Hindlimb muscle (tissue), 1 donor: ENCODE data around the gene NLRP11. TPM values are rescaled to one million over a fixed set of nuclear protein-coding genes. Genes with fewer than 3 reads are reported as not detected.

Source experiments
- DNase-seq: peaks from one replicate; pipeline ENCODE4 v3.0.0-alpha.2; 2013
- polyA plus RNA-seq: library from polyadenylated mRNA; unstranded; fragments of 120-200 nt; gene quantifications from one replicate; pipeline ENCODE4 v1.2.1, GENCODE V29; 2013; ENCODE audit not compliant: insufficient read length

The NLRP11 gene
- polyA plus RNA-seq = not detected

DNA sequence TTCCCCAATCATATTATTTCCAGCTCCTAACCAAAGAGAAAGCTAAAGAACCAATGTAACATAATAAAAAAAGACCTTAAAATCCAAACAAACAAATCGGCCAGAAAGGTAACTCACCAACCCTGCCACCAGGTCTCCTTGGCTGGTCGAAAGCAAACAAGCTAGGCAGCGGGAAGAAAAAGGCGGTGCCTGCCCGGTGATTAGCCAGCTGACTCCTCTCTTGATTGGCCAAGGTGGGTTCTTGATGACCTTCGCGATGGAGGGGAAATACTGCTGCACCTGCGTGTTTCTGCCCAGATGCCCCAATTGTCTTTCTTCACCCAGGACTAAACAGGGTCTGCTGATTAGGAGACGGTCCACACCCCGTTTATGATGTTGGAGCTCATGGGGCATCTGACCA lies at the start of gene NLRP11:
Gene NLRP11, minus strand, starts transcription at position 154 of the 400 bp plus-strand sequence. CDS start 13,825 bp downstream, outside the sequence.
- DNase-seq = no peak

DNA sequence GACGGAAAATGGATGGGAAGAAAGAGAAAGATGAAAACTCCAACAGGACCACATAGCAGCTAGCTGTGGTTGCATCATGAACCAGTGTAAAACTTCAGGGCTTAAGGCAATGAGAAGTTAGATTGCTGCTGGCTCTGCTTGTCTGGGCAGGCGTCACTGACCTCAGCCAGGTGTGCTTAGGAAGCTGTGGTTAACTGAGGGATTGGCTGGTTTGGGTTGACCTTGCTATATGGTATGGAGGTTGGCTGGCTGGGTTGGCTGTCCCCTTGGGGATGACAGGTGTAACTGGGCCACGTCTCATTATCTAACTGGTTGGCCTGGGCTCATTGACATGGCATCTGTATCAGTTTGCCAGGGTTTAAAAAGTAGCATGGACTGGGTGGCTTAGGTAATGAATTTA lies 45.4 kb upstream of the NLRP11 start:
- no peak for DNase-seq

DNA sequence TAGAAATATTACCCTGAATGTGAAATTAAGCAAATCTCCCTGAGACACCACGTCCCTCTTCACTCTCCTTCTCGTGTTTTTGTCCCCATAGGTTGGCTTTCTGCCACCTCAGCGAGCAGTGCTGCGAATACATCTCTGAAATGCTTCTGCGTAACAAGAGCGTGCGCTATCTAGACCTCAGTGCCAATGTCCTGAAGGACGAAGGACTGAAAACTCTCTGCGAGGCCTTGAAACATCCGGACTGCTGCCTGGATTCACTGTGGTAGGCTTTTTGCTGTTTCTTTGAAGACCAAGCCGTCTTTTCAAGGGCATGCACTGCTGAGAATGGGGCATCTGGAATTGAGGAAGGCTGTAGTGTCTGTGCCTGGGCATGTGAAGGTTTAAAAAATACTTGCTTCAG lies 38.9 kb upstream of the NLRP11 start:
- no peak for DNase-seq

DNA sequence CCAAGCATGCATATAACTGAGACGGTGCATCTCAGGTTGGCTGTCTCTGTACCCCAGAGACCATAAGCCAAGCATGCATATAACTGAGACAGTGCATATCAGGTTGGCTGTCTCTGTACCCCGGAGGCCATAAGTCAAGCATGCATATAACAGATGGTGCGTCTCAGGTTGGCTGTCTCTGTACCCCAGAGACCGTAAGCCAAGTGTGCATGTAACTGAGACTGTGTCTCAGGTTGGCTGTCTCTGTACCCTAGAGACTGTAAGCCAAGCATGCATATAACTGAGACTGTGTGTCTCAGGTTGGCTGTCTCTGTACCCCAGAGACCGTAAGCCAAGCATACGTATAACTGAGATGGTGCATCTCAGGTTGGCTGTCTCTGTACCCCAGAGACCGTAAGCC lies 35.3 kb upstream of the NLRP11 start:
- no peak for DNase-seq

DNA sequence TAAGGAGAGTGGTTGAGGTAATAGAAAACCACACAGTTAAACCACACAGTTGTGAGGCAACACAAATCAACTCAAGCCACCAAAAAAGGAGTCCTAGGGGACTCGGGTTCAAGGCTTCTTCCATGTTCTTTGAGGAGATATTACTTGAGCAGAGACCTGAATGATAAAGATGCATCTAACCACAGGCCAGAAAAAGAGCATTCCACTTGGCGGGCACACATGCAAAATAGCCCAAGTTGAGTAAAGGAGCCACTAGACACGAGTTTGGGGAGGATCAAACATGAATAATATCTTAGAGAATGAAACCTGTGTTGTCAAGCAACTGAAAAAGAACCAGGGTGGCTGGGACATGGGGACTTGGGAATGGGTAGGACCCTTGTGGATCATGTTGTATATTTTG lies 34.7 kb upstream of the NLRP11 start:
- DNase-seq = no peak

DNA sequence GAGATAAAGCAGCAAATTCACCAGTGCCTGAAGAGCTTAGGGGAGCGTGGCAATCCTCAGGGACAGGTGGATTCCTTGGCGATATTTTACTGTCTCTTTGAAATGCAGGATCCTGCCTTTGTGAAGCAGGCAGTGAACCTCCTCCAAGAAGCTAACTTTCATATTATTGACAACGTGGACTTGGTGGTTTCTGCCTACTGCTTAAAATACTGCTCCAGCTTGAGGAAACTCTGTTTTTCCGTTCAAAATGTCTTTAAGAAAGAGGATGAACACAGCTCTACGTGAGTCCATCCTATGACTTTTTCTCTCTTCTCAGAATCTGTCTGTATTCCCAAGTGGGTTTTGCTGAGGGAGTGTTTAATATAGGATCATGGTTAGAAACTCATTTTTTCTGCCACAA lies 27.2 kb upstream of the NLRP11 start:
- DNase-seq = no peak

DNA sequence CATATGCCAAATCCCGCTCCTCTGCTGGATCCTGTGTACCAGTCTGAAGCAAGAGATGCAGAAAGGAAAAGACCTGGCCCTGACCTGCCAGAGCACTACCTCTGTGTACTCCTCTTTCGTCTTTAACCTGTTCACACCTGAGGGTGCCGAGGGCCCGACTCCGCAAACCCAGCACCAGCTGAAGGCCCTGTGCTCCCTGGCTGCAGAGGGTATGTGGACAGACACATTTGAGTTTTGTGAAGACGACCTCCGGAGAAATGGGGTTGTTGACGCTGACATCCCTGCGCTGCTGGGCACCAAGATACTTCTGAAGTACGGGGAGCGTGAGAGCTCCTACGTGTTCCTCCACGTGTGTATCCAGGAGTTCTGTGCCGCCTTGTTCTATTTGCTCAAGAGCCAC lies 26.6 kb upstream of the NLRP11 start:
- DNase-seq = no peak

DNA sequence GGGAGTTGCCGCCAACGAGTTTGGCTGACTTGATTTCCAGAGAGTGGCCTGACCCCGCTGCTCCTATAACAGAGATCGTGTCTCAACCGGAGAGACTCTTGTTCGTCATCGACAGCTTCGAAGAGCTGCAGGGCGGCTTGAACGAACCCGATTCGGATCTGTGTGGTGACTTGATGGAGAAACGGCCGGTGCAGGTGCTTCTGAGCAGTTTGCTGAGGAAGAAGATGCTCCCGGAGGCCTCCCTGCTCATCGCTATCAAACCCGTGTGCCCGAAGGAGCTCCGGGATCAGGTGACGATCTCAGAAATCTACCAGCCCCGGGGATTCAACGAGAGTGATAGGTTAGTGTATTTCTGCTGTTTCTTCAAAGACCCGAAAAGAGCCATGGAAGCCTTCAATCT lies 26.2 kb upstream of the NLRP11 start:
- DNase-seq = no peak

DNA sequence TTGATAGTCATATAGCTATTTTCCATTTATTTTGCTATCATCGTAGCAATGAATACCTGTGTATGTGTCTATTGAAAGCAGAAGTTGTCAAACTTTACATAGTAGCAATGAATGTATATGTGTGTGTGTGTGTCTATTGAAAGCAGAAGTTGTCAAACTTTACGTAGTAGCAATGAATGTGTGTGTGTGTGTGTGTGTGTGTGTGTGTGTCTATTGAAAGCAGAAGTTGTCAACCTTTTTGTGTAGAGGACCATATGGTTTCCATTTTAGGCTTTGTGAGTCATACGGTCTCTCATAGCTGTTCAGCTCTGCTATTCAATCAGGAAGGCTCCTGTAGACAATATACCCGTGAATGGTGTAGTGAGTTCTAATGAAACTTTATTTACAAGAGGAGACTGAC lies 25.4 kb upstream of the NLRP11 start:
- no peak for DNase-seq

DNA sequence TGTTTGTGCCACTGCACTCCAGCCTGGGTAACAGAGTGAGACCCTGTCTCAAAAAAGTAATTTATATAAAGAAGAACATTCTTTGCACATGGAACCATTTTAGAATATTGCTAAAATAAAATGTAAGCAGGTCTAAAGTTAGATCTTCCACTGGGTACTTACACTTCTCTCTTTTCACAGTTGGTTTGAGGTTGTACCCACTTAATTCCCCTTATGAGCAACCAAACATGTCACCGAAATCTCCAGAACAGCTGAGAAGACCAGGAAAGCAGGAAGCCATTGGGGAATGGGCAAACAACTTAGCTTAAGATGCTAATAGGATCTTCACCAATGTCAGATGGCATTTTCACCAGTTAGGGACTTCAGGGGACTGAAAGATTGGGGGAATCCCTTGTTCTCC lies 23.4 kb upstream of the NLRP11 start:
- no peak for DNase-seq

DNA sequence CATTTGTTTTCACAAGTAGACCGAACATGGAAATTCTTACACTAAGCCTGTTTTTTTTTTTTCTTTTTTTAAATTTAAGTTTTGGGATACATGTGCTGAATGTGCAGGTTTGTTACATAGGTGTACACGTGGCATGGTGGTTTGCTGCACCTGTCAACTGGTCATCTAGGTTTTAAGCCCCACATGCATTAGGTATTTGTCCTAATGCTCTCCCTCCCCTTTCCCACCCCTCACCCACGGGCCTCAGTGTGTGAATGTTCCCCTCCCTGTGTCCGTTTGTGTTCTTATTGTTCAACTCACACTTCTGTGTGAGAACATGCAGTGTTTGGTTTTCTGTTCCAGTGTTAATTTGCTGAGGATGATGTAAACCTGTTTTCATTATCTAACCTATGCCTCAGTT lies 7.1 kb upstream of the NLRP11 start:
- DNase-seq = no peak

DNA sequence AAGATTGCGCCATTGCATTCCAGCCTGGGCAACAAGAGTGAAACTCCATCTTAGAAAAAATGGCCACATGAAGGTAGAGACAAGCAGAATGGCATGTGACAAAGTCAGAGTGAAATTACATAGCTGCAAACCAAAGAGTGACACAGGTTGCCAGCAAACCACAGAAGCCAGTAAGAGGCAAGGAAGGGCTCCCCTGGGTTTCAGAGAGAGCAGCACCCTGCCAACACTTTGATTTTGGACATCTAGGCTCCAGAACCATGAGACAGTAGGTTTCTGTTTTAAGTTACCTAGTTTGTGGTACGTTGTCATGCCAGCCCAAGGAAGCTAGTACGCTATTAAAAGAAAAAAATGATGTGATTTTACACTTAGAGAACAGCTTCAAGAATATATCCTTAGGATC lies 6.5 kb upstream of the NLRP11 start:
- DNase-seq = no peak

DNA sequence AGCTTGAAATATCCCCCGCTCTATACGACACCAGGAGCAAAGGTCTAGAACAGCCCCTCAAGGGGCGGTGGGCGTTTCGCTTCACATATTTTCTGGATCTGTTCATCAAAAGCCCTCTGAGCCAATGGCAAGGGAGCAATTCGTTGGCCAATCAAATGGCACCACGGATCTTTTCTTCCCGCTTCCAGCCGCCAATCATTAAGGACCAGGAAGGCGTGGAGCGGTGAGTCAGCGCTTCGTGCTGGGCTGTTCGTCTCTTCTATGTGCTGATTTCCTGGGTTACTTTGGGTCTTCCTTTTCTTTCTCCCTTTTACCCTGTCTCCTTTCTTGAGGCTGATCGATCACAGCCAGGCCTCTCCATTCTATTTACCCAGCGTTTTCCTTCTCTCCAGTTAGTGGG lies 4.5 kb upstream of the NLRP11 start, which contains the start of gene NLRP4:
Gene NLRP4, plus strand, starts transcription at position 201 of the 400 bp plus-strand sequence. CDS start 15,541 bp downstream, outside the sequence.
- no peak for DNase-seq

DNA sequence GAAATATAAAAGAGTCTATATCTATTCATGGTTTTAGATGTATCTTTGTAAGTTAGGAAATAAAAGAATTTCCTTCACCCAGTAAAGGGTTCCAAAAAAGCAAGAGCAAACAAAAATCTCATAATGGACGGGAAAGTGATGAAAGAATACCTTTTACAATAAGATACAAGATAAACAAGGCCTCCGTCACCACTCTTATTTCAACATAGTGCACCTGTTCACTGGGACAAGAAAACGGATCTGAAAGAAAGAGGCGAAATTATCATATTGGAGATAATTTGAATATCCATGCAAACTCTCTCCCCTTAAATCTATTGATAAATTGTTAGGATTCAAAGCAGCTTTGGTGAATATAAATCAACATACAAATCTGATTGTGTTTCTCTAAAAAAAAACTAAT lies 877 bp upstream of the NLRP11 start:
- DNase-seq = no peak

DNA sequence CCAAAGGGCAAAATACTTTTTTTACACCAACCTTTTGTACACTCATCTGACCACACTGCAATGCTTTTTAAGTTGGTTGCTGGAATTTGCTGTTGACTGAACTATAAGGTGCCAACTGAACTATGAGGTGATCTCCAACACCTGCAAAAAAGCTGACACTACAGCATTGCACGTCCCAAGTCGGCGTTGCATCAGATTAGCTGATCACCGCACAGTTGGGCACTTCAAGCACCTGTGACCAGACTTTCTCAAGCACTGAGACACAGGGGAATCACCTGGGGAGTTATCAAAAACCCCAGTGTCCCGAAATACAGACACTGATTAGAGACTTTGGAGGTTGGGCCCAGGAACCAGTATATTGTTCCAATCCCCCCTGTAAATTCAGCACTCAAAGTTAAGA lies 1.1 kb downstream of the NLRP11 start:
- no peak for DNase-seq

DNA sequence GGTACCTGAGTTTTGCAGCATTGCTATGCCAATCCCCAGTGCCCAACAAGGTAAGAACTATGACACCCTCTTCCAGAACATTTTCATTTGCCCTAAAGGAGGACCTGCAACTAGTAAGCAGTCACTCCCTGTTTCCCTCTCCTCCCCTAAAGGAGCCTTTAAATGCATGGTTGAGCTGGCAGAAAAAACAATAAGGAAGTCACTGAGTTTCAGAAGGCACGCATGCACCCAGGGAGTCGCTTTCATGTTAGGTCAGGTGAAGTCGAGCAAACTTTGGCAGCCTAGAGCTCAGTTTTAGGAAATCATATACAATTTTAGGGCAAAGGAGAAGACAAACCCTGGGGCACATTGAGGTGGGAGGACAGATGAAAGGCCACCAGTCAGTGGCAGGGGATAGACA lies 11.8 kb downstream of the NLRP11 start:
- no peak for DNase-seq

DNA sequence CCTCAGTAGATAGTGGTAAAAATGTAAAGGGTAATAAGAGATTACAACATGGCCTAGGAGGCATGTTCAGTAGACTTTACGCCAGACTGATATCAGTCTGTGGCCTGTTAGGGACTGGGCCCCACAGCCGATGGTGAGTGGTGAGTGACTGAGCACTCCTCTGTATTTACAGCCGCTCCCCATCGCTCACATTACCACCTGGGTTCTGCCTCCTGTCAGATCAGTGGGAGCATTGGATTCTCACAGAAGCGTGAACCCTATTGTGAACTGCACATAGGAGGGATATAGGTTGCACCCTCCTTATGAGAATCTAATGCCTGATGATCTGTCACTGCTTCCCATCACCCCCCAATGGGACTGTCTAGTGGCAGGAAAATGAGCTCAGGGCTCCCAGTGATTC lies 17.9 kb downstream of the NLRP11 start:
- no peak for DNase-seq

DNA sequence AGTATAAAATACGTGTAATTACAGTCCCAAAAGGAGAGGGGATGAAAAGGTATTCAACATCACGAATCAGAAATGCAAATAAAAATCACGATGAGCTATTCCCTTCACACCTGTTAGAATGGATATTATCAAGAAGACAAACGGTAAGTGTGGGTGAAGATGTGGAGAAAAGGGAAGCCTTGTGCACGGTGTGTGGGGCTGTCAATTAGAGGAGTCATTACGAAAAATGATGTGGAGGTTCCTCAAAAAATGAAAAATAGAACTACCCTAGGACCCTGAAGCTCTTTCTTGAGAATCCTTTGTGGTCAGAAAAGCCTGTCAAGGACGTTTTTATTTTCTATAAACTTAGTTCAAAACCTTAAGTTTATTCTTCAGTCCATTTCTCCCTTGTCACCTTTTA lies 19.4 kb downstream of the NLRP11 start:
- DNase-seq = no peak

DNA sequence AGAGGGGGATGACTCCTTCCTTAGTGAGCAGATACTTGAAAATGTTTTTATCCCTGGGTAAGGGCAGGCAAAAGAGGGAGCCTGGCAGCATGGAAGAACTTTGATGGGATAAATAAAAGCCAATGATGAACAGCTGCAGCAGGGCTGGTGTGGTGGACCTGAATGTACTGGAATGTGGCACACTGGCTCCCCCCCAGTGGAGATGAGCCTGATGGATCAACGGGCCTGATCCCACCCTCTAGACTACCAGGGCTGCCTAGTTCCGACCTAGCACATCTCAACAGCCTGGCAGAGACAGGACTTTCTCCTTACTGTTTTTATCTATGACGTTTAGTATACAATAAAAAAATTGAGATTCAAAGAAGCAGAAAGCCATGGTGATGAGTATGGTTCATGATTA lies 20.5 kb downstream of the NLRP11 start:
- DNase-seq = no peak

DNA sequence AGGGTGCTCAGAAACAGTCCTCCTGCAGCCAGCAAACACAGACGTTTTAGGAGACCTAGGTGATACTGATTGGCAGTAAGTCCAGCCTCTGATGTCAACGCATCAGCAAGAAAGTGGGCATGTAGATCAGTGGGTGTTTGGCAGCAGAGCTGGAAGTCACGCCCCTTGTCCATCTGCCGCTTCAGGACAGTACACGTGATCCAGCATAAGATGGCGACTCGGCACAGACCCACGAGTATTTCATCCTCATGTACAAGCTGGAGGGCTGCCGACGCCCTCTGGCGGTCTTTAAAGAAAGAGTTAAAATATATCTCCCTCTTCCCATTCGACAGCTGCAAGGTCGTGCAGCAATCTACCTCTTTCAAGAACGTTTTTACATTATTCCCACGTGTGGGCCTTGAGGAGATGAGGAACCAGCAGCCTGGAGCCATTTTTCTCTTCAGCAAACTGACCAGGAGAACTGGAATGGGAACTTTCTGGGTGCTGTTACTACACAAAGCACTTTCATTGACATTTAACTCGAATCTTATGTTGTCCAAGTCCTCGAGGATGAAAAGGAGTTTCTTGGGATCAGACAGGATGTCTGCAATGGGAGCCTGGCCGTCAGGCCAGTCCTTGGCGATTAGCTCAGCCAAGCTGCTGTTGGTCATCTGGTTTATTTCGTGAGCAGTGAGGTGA lies 22.3 kb downstream of the NLRP11 start:
- peak; percentile 10 for DNase-seq

DNA sequence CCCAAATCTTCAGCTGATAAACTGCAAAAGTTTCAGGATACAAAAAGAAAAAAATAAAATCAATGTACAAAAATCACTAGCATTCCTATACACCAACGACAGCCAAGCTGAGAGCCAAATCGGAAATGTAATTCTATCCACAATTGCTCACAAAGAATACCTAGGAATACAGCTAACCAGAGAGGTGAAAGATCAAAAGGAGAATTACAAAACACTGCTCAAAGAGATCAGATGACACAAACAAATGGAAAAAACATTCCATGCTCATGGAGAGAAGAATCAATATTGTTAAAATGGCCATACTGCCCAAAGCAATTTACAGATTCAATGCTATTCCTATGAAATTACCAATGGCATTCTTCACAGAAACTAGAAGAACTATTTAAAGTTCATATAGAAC lies 29.5 kb downstream of the NLRP11 start:
- no peak for DNase-seq

DNA sequence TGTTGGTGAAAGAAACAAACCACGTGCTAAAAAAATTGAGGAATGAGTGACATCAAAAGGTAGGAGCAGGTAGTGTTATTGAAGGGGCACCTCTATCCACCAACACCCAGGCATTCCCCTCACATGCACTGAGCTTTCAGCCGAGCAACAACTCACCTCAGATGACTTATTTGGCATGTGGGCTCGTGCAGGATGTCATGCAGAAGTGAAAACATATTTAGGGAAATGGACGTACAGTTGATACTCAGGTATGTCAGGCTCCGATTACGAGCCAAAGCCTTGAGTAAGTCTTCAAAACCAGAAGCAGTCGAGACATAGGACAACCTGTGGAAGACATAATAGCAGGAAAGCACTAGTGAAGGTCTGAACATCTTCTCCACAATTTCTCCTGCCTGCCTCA lies 30.4 kb downstream of the NLRP11 start:
- DNase-seq = no peak

DNA sequence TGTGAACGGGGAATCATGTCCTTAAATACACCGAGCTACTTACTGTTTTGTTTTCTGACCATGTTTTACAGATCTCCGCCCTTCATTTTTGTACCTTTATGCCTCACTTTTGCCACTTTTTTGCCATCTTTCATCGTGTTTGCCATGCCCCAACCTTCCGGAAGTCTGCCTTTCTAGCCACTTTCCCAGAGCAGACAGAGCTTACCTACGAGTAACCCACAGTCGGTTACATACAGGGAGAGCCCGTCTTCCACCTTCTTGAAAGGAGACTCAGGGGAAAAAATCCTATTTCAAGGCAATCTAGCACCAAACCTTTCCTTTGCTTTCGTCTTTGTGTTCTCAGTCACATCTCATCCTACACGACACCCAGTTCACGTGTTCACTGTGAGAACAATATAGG lies 36.8 kb downstream of the NLRP11 start:
- DNase-seq = no peak

DNA sequence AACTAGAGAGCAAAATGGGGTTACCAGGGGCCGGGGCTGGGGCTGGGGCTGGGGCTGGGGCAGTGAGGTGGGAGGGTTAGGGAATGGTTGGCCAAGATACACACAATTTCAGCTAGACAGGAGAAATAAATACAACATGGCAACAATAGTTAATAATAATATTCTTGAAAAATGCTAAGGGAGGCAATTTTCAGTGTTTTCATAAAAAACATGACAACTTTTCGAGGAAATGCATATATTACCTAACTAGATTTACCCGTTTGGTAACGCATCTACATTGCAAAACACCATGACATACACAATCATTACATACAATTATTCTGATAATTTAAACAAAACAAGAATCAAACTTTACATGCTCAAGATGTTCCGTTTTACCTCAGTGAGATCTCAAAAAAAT lies 50.7 kb downstream of the NLRP11 start:
- no peak for DNase-seq

DNA sequence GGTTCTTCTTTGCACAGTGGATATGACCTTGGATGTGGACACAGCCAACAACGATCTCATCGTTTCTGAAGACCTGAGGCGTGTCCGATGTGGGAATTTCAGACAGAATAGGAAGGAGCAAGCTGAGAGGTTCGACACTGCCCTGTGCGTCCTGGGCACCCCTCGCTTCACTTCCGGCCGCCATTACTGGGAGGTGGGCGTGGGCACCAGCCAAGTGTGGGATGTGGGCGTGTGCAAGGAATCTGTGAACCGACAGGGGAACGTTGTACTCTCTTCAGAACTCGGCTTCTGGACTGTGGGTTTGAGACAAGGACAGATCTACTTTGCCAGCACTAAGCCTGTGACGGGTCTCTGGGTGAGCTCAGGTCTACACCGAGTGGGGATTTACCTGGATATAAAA lies 53.5 kb downstream of the NLRP11 start:
- no peak for DNase-seq
